K562 (cell line): ENCODE data around the gene LIFR. TPM values are rescaled to one million over a fixed set of nuclear protein-coding genes. Genes with fewer than 3 reads are reported as not detected.

Experiments used
- ATAC-seq: fragments of 200-7000 bp; cut with Tn5 transposase; 3 replicates; pipeline ENCODE4 v1.9.1; 2020; ENCODE audit warnings: moderate library complexity
- BruUV-seq: library from RNA; stranded (reverse); fragments of 400-500 nt; replicated peaks from 2 replicates; lab custom pipeline; 2021; lab: Mats Ljungman, UMichigan
- CTCF ChIA-PET: fragments of 300-600 bp; formaldehyde crosslinking; extraction: SDS; loops from one replicate; lab custom pipeline; 2021; ENCODE audit warnings: low intra/inter-chr PET ratio; lab: Yijun Ruan, JAX
- POLR2A ChIA-PET: fragments of 300-600, 350-650 bp; sonication (Branson Sonifier 250); formaldehyde crosslinking; extraction: SDS; loops from one replicate; lab custom pipeline; 2021; ENCODE audit warnings: antibody characterized with exemption, inconsistent platforms; lab: Yijun Ruan, JAX
- DNase-seq, 4 experiments: peaks; one replicate each; pipeline versions ENCODE4 v3.0.0 to v3.0.0-alpha.2; 2011 to 2018; ENCODE audit warnings: low spot score in 3 of 4, mixed read lengths in 3 of 4; ENCODE audit errors: extremely low read depth in 1 of 4
- FAIRE-seq: peaks from 2 replicates; lab custom pipeline; 2011; peaks lifted over from hg19 to GRCh38; lab: Jason Lieb, UNC
- H2AFZ ChIP-seq: 2 replicates; pipeline ENCODE4 v1.6.0; 2011; ENCODE audit warnings: low read depth, low read length, control low read depth, inconsistent platforms
- H3K27ac ChIP-seq: fragments of 200-600 bp; 3 replicates; pipeline ENCODE4 v1.8.0; 2011; ENCODE audit warnings: low read depth, mild to moderate bottlenecking, control low read depth, inconsistent platforms, low read length, moderate library complexity, mixed read lengths; ENCODE audit errors: extremely low read depth
- H3K27me3 ChIP-seq, 2 experiments: fragments of 300-600 bp in 1 of 2; 2 replicates in 1 of 2; 3 replicates in 1 of 2; pipeline versions ENCODE4 v1.6.0 to v1.8.0; 2011; ENCODE audit warnings: inconsistent platforms in 2 of 2, low read length in 2 of 2, mild to moderate bottlenecking in 1 of 2, mixed read lengths in 1 of 2, moderate library complexity in 1 of 2; ENCODE audit not compliant: control insufficient read depth in 2 of 2, insufficient read depth in 2 of 2
- H3K36me3 ChIP-seq: fragments of 300-600 bp; 3 replicates; pipeline ENCODE4 v1.8.0; 2011; ENCODE audit warnings: mild to moderate bottlenecking, low read length, inconsistent platforms; ENCODE audit not compliant: control insufficient read depth, insufficient read depth
- H3K4me1 ChIP-seq, 2 experiments: fragments of 200-600 bp in 1 of 2; replicated peaks in 1 of 2; 2 replicates in 1 of 2; 3 replicates in 1 of 2; pipeline versions ENCODE4 v1.5.1 to v1.8.0; 2011; ENCODE audit warnings: inconsistent platforms in 2 of 2, low read length in 2 of 2, mild to moderate bottlenecking in 1 of 2, mixed read lengths in 1 of 2, moderate library complexity in 1 of 2; ENCODE audit not compliant: control insufficient read depth in 2 of 2, insufficient read depth in 2 of 2
- H3K4me2 ChIP-seq: 2 replicates; pipeline ENCODE4 v1.6.1; 2011; ENCODE audit warnings: low read length, control low read depth, inconsistent platforms, mixed read lengths; ENCODE audit not compliant: insufficient read depth
- H3K4me3 ChIP-seq: fragments of 200-600 bp; sonication (generic), shearing (Covaris generic); 2 replicates; pipeline ENCODE4 v1.5.1; 2016; ENCODE audit warnings: control low read depth, inconsistent platforms
- H3K79me2 ChIP-seq: fragments of 200-600 bp; 3 replicates; pipeline ENCODE4 v1.8.0; 2011; ENCODE audit warnings: low read length, inconsistent platforms; ENCODE audit not compliant: control insufficient read depth, insufficient read depth
- H3K9ac ChIP-seq, 2 experiments: 2 replicates each; pipeline versions ENCODE4 v1.6.0 to v1.6.1; 2011; ENCODE audit warnings: low read depth in 2 of 2, low read length in 2 of 2, control low read depth in 1 of 2, inconsistent platforms in 1 of 2, mild to moderate bottlenecking in 1 of 2, mixed read lengths in 1 of 2; ENCODE audit not compliant: insufficient read depth in 1 of 2
- H3K9me1 ChIP-seq: one replicate; pipeline ENCODE4 v1.6.0; 2011; ENCODE audit warnings: inconsistent platforms, mild to moderate bottlenecking, low read length, moderate library complexity; ENCODE audit not compliant: control insufficient read depth, insufficient read depth
- H3K9me3 ChIP-seq: replicated peaks from 2 replicates; pipeline ENCODE4 v1.5.1; 2011; ENCODE audit warnings: low read depth, low read length, inconsistent platforms; ENCODE audit not compliant: control insufficient read depth, insufficient read depth
- H4K20me1 ChIP-seq: replicated peaks from 2 replicates; pipeline ENCODE4 v1.6.1; 2011; ENCODE audit warnings: low read length, inconsistent platforms, mixed read lengths; ENCODE audit not compliant: control insufficient read depth, insufficient read depth
- ATF4 ChIP-seq: fragments of 450-650 bp; formaldehyde crosslinking; IDR thresholded peaks from 2 replicates; pipeline ENCODE4 v1.4.0; 2022; ENCODE audit warnings: mild to moderate bottlenecking, moderate library complexity
- BDP1 ChIP-seq: IDR thresholded peaks from 3 replicates; pipeline ENCODE4 v1.6.1; 2011; ENCODE audit not compliant: insufficient read length, insufficient read depth
- BMI1 ChIP-seq: fragments of 150-350 bp; IDR thresholded peaks from 2 replicates; pipeline ENCODE4 v1.6.1; 2014; ENCODE audit warnings: low read length
- CXXC5 ChIP-seq: fragments of 250-450 bp; sonication (Bioruptor Pico); IDR thresholded peaks from 2 replicates; pipeline ENCODE4 v1.8.0; 2022; ENCODE audit warnings: inconsistent platforms, mild to moderate bottlenecking, moderate library complexity
- GMEB1 ChIP-seq: fragments of 250-450 bp; sonication (Bioruptor Pico); IDR thresholded peaks from 2 replicates; pipeline ENCODE4 v1.4.0; 2020; ENCODE audit warnings: mild to moderate bottlenecking
- HDAC1 ChIP-seq, 2 experiments: fragments of 450-650 bp; IDR thresholded peaks; 2 replicates each; pipeline ENCODE4 v1.6.1; 2016 to 2017; ENCODE audit warnings: inconsistent platforms in 1 of 2, mild to moderate bottlenecking in 1 of 2, moderate library complexity in 1 of 2
- LARP7 ChIP-seq: fragments of 450-650 bp; IDR thresholded peaks from 2 replicates; pipeline ENCODE4 v1.6.1; 2016
- SMARCE1 ChIP-seq: fragments of 450-650 bp; IDR thresholded peaks from 2 replicates; pipeline ENCODE4 v1.7.1; 2016; ENCODE audit warnings: mild to moderate bottlenecking
- ZFP30 ChIP-seq: fragments of 250-450 bp; sonication (Bioruptor Pico); IDR thresholded peaks from 2 replicates; pipeline ENCODE4 v1.8.0; 2022; ENCODE audit warnings: moderate library complexity, mild to moderate bottlenecking, inconsistent platforms, borderline replicate concordance
- ZNF124 ChIP-seq: sonication (generic); formaldehyde crosslinking; IDR thresholded peaks from 2 replicates; pipeline ENCODE4 v1.8.1; 2022; ENCODE audit warnings: missing genetic modification reagents
- ZNF277 ChIP-seq: fragments of 250-450 bp; sonication (Bioruptor Pico); IDR thresholded peaks from 2 replicates; pipeline ENCODE4 v1.8.0; 2022; ENCODE audit warnings: inconsistent platforms, mild to moderate bottlenecking, moderate library complexity, borderline replicate concordance
- ZNF668 ChIP-seq: fragments of 250-450 bp; sonication (Bioruptor Pico); IDR thresholded peaks from 2 replicates; pipeline ENCODE4 v1.8.0; 2022; ENCODE audit warnings: mild to moderate bottlenecking, inconsistent platforms
- WGBS: fragments of 100-300 bp; shearing (Covaris generic); methylation state at CpG from one replicate; pipeline ENCODE4 v1.1.6; 2016; ENCODE audit warnings: low coverage, mixed read lengths; ENCODE audit not compliant: insufficient coverage; ENCODE audit errors: missing lambda C conversion rate; 5-methylcytosine and 5-hydroxymethylcytosine counted together
- in situ Hi-C: fragments of 300-500 bp; cut with MboI; formaldehyde crosslinking; loops from 4 replicates; pipeline ENCODE4 v1.15.0; 2018; ENCODE audit warnings: inconsistent platforms, mixed read lengths
- intact Hi-C: fragments of 100-400 bp; cut with micrococcal nuclease; formaldehyde crosslinking; loops from 2 replicates; pipeline ENCODE4 v1.14.2; 2022
- polyA plus RNA-seq, 8 experiments: library from polyadenylated mRNA; depleted of rRNA in 4 of 8; stranded (reverse) in 5 of 8; unstranded in 3 of 8; fragments of >200 nt; fragmentation: Nextera tagmentation in 2 of 8; fragmentation: Illumina TruSeq in 1 of 8; extraction: Ambion mirVana in 2 of 8; extraction: Trizol in 1 of 8; gene quantifications; 2 replicates each; pipeline versions ENCODE4 v1.2.1 to v1.2.3, GENCODE V29; 2011 to 2014; ENCODE audit warnings: inconsistent platforms in 1 of 8, missing spikeins in 1 of 8
- total RNA-seq, 7 experiments: library from RNA; depleted of rRNA in 6 of 7; stranded (reverse); fragments of >200 nt in 6 of 7; fragmentation: Illumina TruSeq in 2 of 7; extraction: Trizol in 2 of 7; gene quantifications; 2 replicates each; pipeline versions ENCODE4 v1.2.1 to v1.2.3, GENCODE V29; 2011 to 2021; ENCODE audit warnings: low replicate concordance in 1 of 7

The LIFR gene
- total and polyA plus RNA-seq, 9 of the 15 experiments (the other 6 are each of a cell fraction or from before 2014, with no cell fraction given) = 0.43 to 5.7 (median 3.3) TPM

- TF ChIP-seq ZNF668 (no peak), ZNF277 (no peak), LARP7 (no peak)
Measured at GRCh38 chr5:38540314-38540713, 16.1 kb downstream of the LIFR start (continued).

- Histone ChIP-seq H3K9me3 (no peaks in the 10 kb centered on the region), H3K79me2 (no peaks in the 10 kb centered on the region), H3K4me3 (no peak overlapping the region), H3K4me1 (no peaks in the 10 kb centered on the region), H3K9ac (no peak overlapping the region), H3K27ac (no peak overlapping the region), H3K36me3 (no peaks in the 10 kb centered on the region), H4K20me1 (no peaks in the 10 kb centered on the region), H2AFZ (no peak overlapping the region), H3K4me2 (no peak overlapping the region), H3K9me1 (no peaks in the 10 kb centered on the region), H3K27me3 (peaks cover 4 to 6% of the 10 kb centered on the region in 2 experiments; a peak in 3 of 5 replicates)
- in situ Hi-C loops (no loop called here), intact Hi-C loops (no loop called here)
- WGBS = 11% methylated on average over 2 of the region's 2 CpGs
- no peak for ATAC-seq
- BruUV-seq = no TSS peak
- TF ChIP-seq ATF4 (CRISPR knock-in tag) (no peak), BMI1 (no peak), BDP1 (no peak), SMARCE1 (no peak), CXXC5 (CRISPR knock-in tag) (no peak), ZNF124 (CRISPR knock-in tag) (no peak), ZFP30 (CRISPR knock-in tag) (no peak), GMEB1 (CRISPR knock-in tag) (no peak), HDAC1 (IDR thresholded peaks at IDR 0.05) (no peak)
- ChIA-PET CTCF (no interaction called here), POLR2A (interaction anchor here (1.3 kb wide), 1 partner anchor 8 kb away, joined by 3 read pairs; no protein-coding TSS in a partner anchor)
- DNase-seq = no peak
- FAIRE-seq = no peak
Measured at GRCh38 chr5:38538161-38538560, 18.3 kb downstream of the LIFR start.
